GM19193 (cell line): Measurements from ENCODE around the gene KAT14.

Source experiments
- POLR2A ChIP-seq: IDR thresholded peaks from 4 replicates; pipeline ENCODE4 v1.6.1; 2011; ENCODE audit not compliant: insufficient read depth, insufficient read length; ENCODE audit errors: extremely low read depth

Gene KAT14

DNA sequence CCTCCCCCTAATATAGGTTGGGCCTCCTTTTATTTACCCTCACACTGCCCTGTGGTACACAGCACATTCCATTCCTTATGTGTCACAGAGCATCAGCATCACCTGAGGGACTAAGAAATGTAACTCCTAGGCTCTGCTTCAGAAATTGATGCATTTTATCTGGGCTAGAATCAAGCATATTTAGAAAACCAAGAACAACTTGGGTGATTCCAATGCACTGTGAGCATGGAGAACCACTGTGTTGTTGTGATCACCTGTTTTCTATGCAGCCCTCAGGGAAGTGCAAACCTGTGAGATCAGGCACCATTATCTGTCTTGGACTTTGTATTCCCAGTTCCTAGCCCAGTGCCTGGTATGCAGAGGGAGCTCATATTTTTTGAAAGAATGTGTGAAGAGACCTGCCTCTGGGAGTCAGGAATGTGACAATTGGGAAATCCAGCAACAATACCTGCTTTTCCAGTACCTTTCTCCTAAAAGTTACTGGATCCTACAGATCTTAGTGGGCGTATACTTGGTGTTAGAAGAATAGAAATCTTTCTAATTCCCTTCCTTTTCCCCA is 7.0 kb downstream of the KAT14 start:
- TF ChIP-seq POLR2A = no peak

DNA sequence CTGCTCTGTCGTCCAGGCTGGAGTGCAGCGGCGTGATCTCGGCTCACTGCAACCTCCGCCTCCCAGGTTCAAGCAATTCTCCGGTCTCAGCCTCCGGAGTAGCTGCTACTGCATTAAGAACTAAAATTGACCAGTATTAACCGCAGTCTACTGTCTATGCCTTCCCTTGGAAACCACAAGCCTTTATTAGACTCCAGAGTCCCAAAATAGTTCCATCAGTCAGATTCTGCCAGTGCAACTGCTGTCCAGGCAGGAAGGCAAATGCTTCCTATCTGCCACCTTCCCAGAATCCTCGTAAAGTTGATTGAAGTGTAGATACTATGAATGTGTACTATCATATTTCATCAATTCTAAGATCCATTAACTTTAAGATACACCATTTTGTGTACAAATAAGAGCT is 16.7 kb downstream of the KAT14 start:
- TF ChIP-seq POLR2A = no peak

DNA sequence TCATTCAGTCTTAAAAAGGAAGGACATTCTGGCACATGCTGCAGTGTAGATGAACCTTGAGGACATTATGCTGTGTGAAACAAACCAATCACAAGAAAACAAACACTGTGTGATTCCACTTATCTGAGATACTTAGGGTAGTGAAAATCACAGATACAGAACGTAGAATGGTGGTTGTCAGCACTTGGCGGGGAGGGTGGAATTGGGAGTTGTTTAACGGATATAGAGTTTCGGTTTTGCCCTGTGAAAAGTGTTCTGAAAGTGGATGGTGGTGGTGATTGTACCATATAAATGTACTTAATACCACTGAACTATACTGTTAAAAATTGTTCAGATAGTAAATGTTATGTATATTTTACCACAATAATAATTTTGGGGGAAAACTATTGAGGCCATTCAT is 18.4 kb downstream of the KAT14 start:
- no peak for TF ChIP-seq POLR2A

DNA sequence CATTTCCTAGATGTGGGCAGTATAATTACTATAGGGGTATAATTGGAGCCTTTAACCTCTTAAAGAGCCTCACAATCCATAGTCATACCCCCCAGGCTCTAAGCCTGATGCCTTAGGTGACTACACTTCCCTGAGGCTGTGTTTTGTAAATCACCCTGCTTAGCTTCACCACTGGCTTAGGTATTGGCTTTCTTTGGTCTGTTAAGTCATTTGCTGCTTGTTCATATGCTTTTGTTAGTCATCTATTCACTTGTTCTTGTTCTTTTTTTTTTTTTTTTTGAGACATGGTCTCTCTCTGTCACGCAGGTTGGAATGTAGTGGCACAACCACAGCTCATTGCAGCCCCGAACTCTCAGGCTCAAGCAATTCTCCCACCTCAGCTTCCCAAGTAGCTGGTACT is 26.7 kb downstream of the KAT14 start:
- TF ChIP-seq POLR2A = no peak

DNA sequence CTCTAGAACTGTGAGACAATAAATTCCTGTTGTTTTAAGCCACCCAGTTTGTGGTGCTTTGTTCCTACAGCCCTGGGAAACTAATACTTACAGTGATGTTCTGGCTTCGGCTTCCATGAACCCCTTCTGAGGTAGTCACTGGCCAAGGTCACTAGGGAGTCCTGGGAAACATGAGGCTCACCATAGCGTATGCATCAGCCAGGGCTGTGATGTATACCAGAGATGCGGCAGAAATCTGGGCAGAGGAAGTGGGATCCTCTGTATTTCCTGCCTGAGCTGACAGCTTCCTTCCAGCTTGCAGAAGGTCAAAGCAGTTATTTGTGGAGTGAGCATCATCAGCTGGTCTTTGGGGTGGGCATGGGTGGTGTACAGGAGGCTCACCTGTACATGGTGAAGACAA is 27.9 kb downstream of the KAT14 start:
- no peak for TF ChIP-seq POLR2A

DNA sequence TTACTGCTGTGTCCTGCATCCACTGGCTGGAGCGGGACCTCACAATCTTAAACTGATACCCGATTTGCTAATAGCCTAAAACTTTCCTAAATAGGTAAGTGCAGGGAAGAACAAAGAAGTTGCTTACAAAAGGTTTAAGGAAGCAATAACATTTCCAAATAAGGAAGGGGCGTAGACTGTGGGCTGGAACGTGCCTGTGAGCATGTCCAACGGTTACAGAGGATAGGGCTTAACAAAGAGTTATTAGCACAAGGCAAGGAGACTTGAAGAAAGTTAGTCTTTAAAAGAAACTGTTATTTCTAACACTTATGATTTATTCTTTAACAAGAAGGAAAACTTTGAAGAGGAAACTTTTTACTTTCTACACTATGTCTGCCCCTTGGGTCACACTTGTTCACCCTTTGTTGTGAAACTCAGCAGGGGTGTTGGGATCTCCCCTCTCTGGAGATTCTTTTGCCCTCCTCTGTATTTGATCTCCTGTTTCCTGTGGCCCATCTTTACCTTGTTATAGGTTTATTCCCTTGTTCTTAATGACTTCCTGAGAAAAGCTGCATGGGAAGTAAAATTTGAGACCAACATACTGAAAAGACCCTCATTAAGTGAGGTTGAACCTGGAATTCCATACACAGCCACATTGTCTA is 28.7 kb downstream of the KAT14 start:
- TF ChIP-seq POLR2A = no peak

DNA sequence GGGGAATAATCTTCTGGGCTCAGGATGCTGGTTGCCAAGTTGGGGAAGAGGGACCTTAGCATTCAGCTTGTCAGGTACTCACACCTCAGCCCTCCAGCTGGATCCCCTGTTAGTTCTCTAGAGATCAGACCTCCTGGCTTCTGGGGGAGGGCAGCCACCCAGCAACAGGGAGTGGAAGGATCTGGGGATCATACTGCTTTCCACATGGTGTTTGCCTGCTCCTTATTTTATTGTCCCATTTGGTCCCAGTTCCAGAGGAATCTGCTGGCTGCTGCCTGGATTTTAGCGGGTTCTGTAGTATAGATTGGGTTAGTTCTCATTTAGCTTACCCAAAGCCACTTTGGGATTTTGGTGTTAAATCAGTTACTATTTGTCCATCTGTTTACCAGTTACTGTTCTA is 29.3 kb downstream of the KAT14 start:
- TF ChIP-seq POLR2A = no peak

DNA sequence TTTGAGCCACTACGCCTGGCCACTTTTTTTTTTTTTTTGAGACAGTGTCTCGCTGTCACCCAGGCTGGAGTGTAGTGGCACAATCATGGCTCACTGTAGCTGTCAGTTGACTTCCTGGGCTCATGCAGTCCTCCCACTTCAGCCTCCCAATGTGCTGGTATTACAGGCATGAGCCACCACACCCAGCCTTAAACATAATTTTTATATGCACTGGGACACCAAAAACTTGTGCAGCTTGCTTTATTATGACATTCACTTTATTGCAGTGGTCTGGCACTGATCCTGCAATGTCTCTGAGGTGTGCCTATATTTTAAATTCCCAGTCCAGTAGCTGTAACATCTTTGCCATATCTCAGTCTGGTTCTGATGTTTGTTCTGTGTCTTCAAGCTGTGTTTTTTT is 34.7 kb downstream of the KAT14 start:
- no peak for TF ChIP-seq POLR2A

DNA sequence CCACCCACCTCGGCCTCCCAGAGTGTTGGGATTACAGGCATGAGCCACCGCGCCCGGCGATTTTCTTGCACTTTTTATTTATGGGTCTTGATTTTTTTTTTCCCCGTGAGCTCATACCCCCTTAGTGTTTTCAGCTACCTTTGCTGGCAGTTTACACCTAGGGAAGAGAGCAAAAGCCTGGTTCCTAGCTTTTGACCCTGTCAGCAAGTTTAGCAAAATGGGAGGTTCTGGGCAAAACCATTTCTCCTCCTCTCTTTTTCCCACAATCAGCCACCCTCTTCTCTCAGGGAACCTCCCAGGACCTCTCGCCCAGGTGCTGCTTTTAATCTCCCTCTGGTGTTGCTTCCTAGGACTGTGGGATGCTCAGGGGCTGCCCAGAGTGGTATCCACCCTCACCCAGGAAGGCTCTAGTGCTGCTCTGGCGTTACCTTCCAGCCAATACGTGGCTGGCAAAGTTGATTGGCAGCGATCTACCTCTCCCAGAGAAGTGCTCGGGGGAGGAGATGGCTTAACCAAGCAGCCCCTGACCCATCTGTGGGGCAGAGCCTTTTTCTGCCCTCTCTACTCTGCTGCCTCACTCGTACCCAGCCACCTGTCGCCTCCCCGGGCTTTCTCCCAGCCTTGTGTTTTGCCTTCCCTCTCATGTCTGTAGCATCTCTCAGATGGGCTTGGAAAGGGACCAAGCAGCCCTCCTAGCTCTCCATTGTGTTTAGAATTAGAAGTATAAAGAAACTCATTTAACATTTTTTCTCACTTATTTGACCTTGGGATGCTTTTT is 37.4 kb downstream of the KAT14 start:
- TF ChIP-seq POLR2A = no peak

DNA sequence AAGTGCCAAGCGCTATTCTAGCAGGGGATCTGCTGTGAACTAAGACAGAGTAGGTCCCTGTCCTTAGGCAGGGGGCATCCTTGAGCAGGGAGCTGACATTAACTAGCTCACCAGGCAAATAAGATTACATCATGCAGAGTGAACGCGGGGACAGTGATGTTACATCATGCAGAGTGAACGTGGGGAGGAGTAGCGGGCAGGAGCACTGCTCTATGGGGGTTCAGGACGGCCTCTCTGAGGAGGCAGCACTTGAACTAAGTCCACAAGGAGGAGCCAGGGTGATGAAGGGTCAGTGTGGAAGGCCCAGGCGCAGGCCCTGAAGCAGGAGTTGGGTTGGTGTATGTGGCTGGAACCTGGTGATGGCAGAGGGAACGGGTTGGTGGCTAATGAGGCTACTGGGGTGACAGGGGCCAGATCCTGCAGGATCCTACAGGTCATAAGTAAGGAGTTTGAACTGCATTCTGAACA is 38.7 kb downstream of the KAT14 start:
- no peak for TF ChIP-seq POLR2A

DNA sequence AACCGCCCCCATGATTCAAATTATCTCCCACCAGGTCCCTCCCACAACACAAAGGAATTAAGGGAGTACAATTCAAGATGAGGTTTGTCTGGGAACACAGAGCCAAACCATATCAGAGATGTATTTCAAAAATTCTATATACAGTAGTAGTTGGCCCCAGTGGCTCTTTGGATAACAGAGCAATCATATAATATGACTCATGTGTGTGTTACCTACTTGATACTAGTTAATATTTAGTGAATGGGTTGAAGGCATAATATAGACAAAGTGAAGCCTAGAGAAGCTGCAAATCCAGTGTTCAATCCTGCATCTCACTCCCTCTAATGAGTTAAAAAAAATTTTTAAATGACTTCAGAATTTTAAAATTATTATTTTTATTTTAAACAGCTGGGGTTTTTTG is 43.2 kb downstream of the KAT14 start:
- TF ChIP-seq POLR2A = no peak

DNA sequence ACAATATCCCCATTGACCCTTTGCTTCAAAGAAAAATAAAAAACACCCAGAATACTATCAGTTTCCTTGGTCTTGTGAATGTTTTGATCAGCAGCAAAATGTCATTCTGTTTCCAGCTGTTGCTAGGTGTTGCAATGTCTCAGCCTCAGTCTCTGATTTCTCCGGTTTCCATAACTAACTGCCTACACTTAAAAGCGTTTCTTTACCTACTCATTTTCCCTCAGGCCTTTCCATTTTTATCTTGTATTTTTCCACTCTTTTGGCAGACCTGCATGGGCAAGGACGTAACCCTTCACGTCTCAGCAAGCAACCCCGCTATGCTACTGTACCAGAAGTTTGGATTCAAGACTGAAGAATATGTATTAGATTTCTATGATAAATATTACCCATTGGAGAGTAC is 49.4 kb downstream of the KAT14 start:
- TF ChIP-seq POLR2A = no peak

DNA sequence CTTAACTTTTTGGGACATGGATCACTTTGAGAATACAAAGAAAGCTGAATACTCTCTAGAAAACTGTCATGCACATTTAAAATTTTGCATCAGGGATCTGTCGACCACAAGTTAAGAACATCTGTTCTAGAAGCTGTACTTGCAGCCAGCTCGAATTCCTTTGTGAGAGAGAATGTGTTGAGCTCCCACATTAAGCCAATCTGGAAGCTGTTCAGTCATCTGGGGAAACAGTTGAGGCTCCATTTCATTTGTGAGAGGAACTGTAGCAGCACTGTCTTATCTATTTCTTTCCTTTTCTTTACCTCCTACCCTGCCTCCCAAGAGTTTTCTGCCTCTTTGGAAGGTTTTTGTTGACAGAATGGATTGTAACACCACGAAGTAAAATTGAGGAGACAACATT is 50.8 kb downstream of the KAT14 start:
- no peak for TF ChIP-seq POLR2A

DNA sequence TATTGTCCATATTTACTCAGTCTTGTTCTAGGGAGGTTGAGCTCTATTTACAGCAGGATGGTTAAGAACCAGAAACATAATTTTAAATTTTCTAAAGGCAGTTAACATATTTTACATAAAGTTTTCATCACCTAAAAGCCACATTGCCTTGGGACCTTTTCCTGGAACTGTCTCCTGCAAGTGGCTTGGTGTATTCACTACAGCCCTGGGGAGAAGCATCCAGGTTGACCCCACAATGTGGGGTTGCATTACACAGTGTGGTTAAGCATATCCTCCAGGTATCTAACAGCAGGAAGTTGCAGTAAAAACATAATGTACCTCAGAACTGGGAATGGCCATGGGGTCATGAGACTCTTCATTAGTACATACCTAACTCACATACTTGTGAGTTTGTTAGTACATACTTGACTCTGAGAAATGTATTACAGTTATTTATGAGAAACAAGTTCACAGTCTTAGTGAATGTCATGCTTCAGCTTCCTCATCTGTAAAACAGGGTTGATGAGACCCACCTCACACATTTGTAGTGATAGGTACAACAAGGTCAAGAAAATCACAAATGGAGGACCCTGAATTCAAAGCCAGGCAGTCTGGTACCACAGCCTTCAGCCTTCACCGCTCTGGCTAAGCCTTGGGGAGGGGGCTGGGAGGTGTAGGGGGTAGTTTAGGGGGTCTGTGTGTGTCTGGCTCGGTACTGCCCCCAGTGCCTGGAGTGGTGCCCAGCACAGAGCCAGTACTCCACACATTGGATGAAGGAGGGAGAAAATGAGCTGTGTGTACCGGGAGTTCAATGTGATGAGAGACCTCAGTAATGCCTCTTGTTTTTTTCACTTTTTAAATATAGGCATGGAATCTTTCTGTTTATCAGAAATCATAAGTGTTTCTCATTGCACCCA is 52.9 kb downstream of the KAT14 start:
- TF ChIP-seq POLR2A = no peak

DNA sequence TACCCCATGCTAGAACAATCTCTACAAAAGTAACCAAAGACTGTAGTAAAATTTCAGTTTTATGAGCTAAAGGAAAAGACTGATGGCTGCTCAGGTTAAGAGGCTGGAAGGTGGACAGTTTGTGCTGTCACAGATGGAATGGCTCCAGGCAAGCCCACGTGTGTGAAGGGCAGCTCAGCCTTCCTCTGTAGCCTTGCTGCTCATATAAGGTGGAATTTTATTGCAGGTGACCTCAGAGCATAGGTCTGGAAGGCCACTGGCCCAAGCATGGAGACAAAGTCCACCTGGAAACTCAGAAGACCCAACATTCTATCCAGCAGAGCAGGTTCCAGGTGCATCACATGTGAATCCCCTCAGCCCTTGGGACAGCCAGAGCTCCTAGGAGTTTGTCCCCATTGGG is 53.6 kb downstream of the KAT14 start:
- TF ChIP-seq POLR2A = no peak
